ENCODE data around the gene YWHAG.
A peak's percentile ranks its signal among the peaks of the same experiment; 100 is the strongest.

The YWHAG gene

GRCh38 chr7:76325092-76325491, 33.7 kb downstream of the YWHAG start:
- no peak overlapping the region for H3K4me2 ChIP-seq (ENCODE audit: low read length)
- no peak overlapping the region for H3K27ac ChIP-seq (ENCODE audit: low read depth, low read length)
- H3K4me1 ChIP-seq (ENCODE audit: control insufficient read depth, low read length) = peaks cover under 1% of the 10 kb centered on the region
- TF ChIP-seq CTCF (IDR thresholded peaks at IDR 0.05; ENCODE audit: low read depth, low read length, poor library complexity, severe bottlenecking) = no peak
- no peak for TF ChIP-seq EZH2phosphoT487 (IDR thresholded peaks at IDR 0.05; ENCODE audit: borderline replicate concordance, low read length)
- H3K36me3 ChIP-seq (ENCODE audit: control insufficient read depth, low read length) = peaks cover 48% of the 10 kb centered on the region
- peaks cover 38% of the 10 kb centered on the region for H3K79me2 ChIP-seq (ENCODE audit: control insufficient read depth, low read length)
- no peak overlapping the region for H3K4me3 ChIP-seq (ENCODE audit: low read length)
- no peaks in the 10 kb centered on the region for H3K9me3 ChIP-seq (ENCODE audit: control insufficient read depth, insufficient read depth, low read length)
- H3K27me3 ChIP-seq (ENCODE audit: control insufficient read depth, low read length) = no peaks in the 10 kb centered on the region
- H4K20me1 ChIP-seq (ENCODE audit: control insufficient read depth, insufficient read depth, low read depth, low read length) = peaks cover 5% of the 10 kb centered on the region; the same call in 1 of the 2 replicates
- H3K9me2 ChIP-seq (replicated peaks; ENCODE audit: control insufficient read depth, low read length) = no peaks in the 10 kb centered on the region
- H3F3A ChIP-seq (ENCODE audit: control insufficient read depth, insufficient read depth) = peaks cover 25% of the 10 kb centered on the region

GRCh38 chr7:76318488-76319353, 40.1 kb downstream of the YWHAG start:
- Histone ChIP-seq H3K79me2 (ENCODE audit: control insufficient read depth, low read length) (no peaks in the 10 kb centered on the region), H3K4me3 (ENCODE audit: low read length) (peak overlapping the region; percentile 77), H3F3A (ENCODE audit: control insufficient read depth, insufficient read depth) (peaks cover 36% of the 10 kb centered on the region), H3K4me2 (ENCODE audit: low read length) (peak overlapping the region; percentile 90), H4K20me1 (ENCODE audit: control insufficient read depth, insufficient read depth, low read depth, low read length) (no peaks in the 10 kb centered on the region), H3K9me3 (ENCODE audit: control insufficient read depth, insufficient read depth, low read length) (no peaks in the 10 kb centered on the region), H3K27me3 (ENCODE audit: control insufficient read depth, low read length) (no peaks in the 10 kb centered on the region), H3K36me3 (ENCODE audit: control insufficient read depth, low read length) (no peaks in the 10 kb centered on the region), H3K4me1 (ENCODE audit: control insufficient read depth, low read length) (peaks cover 33% of the 10 kb centered on the region), H3K27ac (ENCODE audit: low read depth, low read length) (peak overlapping the region; percentile 12; the same call in 1 of the 2 replicates), H3K9me2 (replicated peaks; ENCODE audit: control insufficient read depth, low read length) (no peaks in the 10 kb centered on the region)
- TF ChIP-seq EZH2phosphoT487 (IDR thresholded peaks at IDR 0.05; ENCODE audit: borderline replicate concordance, low read length) (no peak), CTCF (IDR thresholded peaks at IDR 0.05; ENCODE audit: low read depth, low read length, poor library complexity, severe bottlenecking) (no peak)

GRCh38 chr7:76317782-76318487, 40.9 kb downstream of the YWHAG start:
- Histone ChIP-seq H3K27ac (ENCODE audit: low read depth, low read length) (peak overlapping the region; percentile 12; the same call in 1 of the 2 replicates), H3K4me2 (ENCODE audit: low read length) (peak overlapping the region; percentile 90), H4K20me1 (ENCODE audit: control insufficient read depth, insufficient read depth, low read depth, low read length) (no peaks in the 10 kb centered on the region), H3K79me2 (ENCODE audit: control insufficient read depth, low read length) (no peaks in the 10 kb centered on the region), H3K36me3 (ENCODE audit: control insufficient read depth, low read length) (no peaks in the 10 kb centered on the region), H3K4me3 (ENCODE audit: low read length) (peak overlapping the region; percentile 77), H3K9me2 (replicated peaks; ENCODE audit: control insufficient read depth, low read length) (no peaks in the 10 kb centered on the region), H3K9me3 (ENCODE audit: control insufficient read depth, insufficient read depth, low read length) (no peaks in the 10 kb centered on the region), H3F3A (ENCODE audit: control insufficient read depth, insufficient read depth) (peaks cover 31% of the 10 kb centered on the region), H3K27me3 (ENCODE audit: control insufficient read depth, low read length) (no peaks in the 10 kb centered on the region), H3K4me1 (ENCODE audit: control insufficient read depth, low read length) (peaks cover 40% of the 10 kb centered on the region)
- TF ChIP-seq EZH2phosphoT487 (IDR thresholded peaks at IDR 0.05; ENCODE audit: borderline replicate concordance, low read length) (no peak), CTCF (IDR thresholded peaks at IDR 0.05; ENCODE audit: low read depth, low read length, poor library complexity, severe bottlenecking) (no peak)

Data from DOHH2 (cell line).